NT2/D1 (cell line): ENCODE data around the gene ATAT1.

Experiments
- SUZ12 ChIP-seq: IDR thresholded peaks from 2 replicates; pipeline ENCODE4 v1.6.1; 2011; ENCODE audit not compliant: insufficient read length, insufficient read depth; ENCODE audit errors: extremely low read depth
- ZNF274 ChIP-seq: IDR thresholded peaks from 2 replicates; pipeline ENCODE4 v1.6.1; 2011; ENCODE audit warnings: mild to moderate bottlenecking, low read depth, low read length

GRCh38 chr6:30583921-30584320 lies 42.8 kb upstream of the ATAT1 start:
- TF ChIP-seq ZNF274, result no peak
- TF ChIP-seq SUZ12, result no peak
